Ramos (cell line): ENCODE results near the gene CDH1.

Source experiments
- in situ Hi-C: fragments of 300-500 bp; cut with MboI; formaldehyde crosslinking; loops from one replicate; pipeline ENCODE4 v1.14.3; 2022; ENCODE audit warnings: low sequenced_read_pairs; ENCODE audit not compliant: unreplicated experiment

The CDH1 gene

GRCh38 chr16:68759062-68759461, 22.0 kb downstream of the CDH1 start:
- in situ Hi-C loops = no loop called here

- in situ Hi-C loops = no loop called here
Measured at GRCh38 chr16:68760671-68761275, 23.7 kb downstream of the CDH1 start.

GRCh38 chr16:68762996-68763756, 26.1 kb downstream of the CDH1 start:
- in situ Hi-C loops = no loop called here

- in situ Hi-C loops = no loop called here
Measured at GRCh38 chr16:68764862-68765261, 27.8 kb downstream of the CDH1 start.

- in situ Hi-C loops = no loop called here
Measured at GRCh38 chr16:68767581-68767980, 30.5 kb downstream of the CDH1 start.

- in situ Hi-C loops = no loop called here
Measured at GRCh38 chr16:68768175-68768574, 31.1 kb downstream of the CDH1 start.

GRCh38 chr16:68768771-68769170, 31.7 kb downstream of the CDH1 start:
- in situ Hi-C loops = no loop called here

- in situ Hi-C loops = no loop called here
Measured at GRCh38 chr16:68770671-68771070, 33.6 kb downstream of the CDH1 start.

- in situ Hi-C loops = no loop called here
Measured at GRCh38 chr16:68772030-68772681, 35.1 kb downstream of the CDH1 start.

- in situ Hi-C loops = no loop called here
Measured at GRCh38 chr16:68772871-68773270, 35.8 kb downstream of the CDH1 start.

GRCh38 chr16:68774982-68775634, 38.0 kb downstream of the CDH1 start:
- in situ Hi-C loops = no loop called here

- in situ Hi-C loops = no loop called here
Measured at GRCh38 chr16:68776821-68777485, 39.9 kb downstream of the CDH1 start.

GRCh38 chr16:68778551-68779231, 41.6 kb downstream of the CDH1 start:
- in situ Hi-C loops = no loop called here

- in situ Hi-C loops = no loop called here
Measured at GRCh38 chr16:68779891-68780290, 42.8 kb downstream of the CDH1 start.

- in situ Hi-C loops = no loop called here
Measured at GRCh38 chr16:68781784-68782183, 44.7 kb downstream of the CDH1 start.

GRCh38 chr16:68782198-68783174, 45.4 kb downstream of the CDH1 start:
- in situ Hi-C loops = no loop called here

GRCh38 chr16:68784226-68784625, 47.1 kb downstream of the CDH1 start:
- in situ Hi-C loops = no loop called here

GRCh38 chr16:68784721-68785120, 47.6 kb downstream of the CDH1 start:
- in situ Hi-C loops = no loop called here

- in situ Hi-C loops = no loop called here
Measured at GRCh38 chr16:68785715-68786114, 48.6 kb downstream of the CDH1 start.
